K562 (cell line): ENCODE measurements around the gene SELPLG. TPM values are rescaled to one million over a fixed set of nuclear protein-coding genes. Genes with fewer than 3 reads are reported as not detected.
A peak's percentile ranks its signal among the peaks of the same experiment; 100 is the strongest.

ENCODE experiments used
- CBX3 ChIP-seq, 2 experiments: IDR thresholded peaks; 1 replicate in 1 of 2; 2 replicates in 1 of 2; pipeline ENCODE4 v1.6.1; 2012; ENCODE audit warnings: inconsistent platforms in 2 of 2, low read length in 2 of 2, borderline replicate concordance in 1 of 2, control low read depth in 1 of 2
- CEBPG ChIP-seq, 3 experiments: fragments of 200-800 bp in 1 of 3; sonication (Bioruptor generic) in 1 of 3; sonication (generic) in 1 of 3; formaldehyde crosslinking in 1 of 3; IDR thresholded peaks in 2 of 3; conservative IDR thresholded peaks in 1 of 3; 2 replicates each; pipeline versions ENCODE4 v1.6.1 to v1.8.0; 2016 to 2022; ENCODE audit warnings: missing compliant biosample characterization in 2 of 3, missing genetic modification characterization in 2 of 3, mild to moderate bottlenecking in 1 of 3, missing genetic modification reagents in 1 of 3
- DEAF1 ChIP-seq: fragments of 450-650 bp; formaldehyde crosslinking; IDR thresholded peaks from 2 replicates; pipeline ENCODE4 v1.4.0; 2020; ENCODE audit warnings: mild to moderate bottlenecking, moderate library complexity
- IRF1 ChIP-seq: sonication (generic); formaldehyde crosslinking; IDR thresholded peaks from 2 replicates; pipeline ENCODE4 v1.8.0; 2022; ENCODE audit warnings: missing genetic modification reagents, mild to moderate bottlenecking, borderline replicate concordance
- LEF1 ChIP-seq: fragments of 450-650 bp; IDR thresholded peaks from 2 replicates; pipeline ENCODE4 v1.6.1; 2016; ENCODE audit warnings: mild to moderate bottlenecking
- MEIS2 ChIP-seq: fragments of 450-650 bp; IDR thresholded peaks from 2 replicates; pipeline ENCODE4 v1.6.1; 2014; ENCODE audit warnings: mild to moderate bottlenecking; ENCODE audit not compliant: partially characterized antibody
- MITF ChIP-seq: IDR thresholded peaks from 2 replicates; pipeline ENCODE4 v1.6.1; 2014; ENCODE audit warnings: antibody characterized with exemption
- NFIC ChIP-seq: fragments of 450-650 bp; IDR thresholded peaks from 2 replicates; pipeline ENCODE4 v1.6.1; 2017; ENCODE audit warnings: mild to moderate bottlenecking, inconsistent platforms
- NR2C1 ChIP-seq, 2 experiments: fragments of 450-650 bp; IDR thresholded peaks; 2 replicates each; pipeline ENCODE4 v1.6.1; 2017; ENCODE audit warnings: mild to moderate bottlenecking in 2 of 2, antibody characterized with exemption in 1 of 2, inconsistent platforms in 1 of 2, missing compliant biosample characterization in 1 of 2, missing genetic modification characterization in 1 of 2
- NR2C2 ChIP-seq, 2 experiments: fragments of 200-800 bp in 1 of 2; sonication (Bioruptor generic) in 1 of 2; sonication (generic) in 1 of 2; formaldehyde crosslinking in 1 of 2; IDR thresholded peaks; 2 replicates each; pipeline versions ENCODE4 v1.6.1 to v1.8.0; 2016 to 2022; ENCODE audit warnings: mild to moderate bottlenecking in 1 of 2, missing compliant biosample characterization in 1 of 2, missing genetic modification characterization in 1 of 2, missing genetic modification reagents in 1 of 2
- PBX2 ChIP-seq, 2 experiments: IDR thresholded peaks in 1 of 2; conservative IDR thresholded peaks in 1 of 2; 2 replicates each; pipeline ENCODE4 v1.6.1; 2016; ENCODE audit warnings: low read depth in 2 of 2, mild to moderate bottlenecking in 1 of 2, missing compliant biosample characterization in 1 of 2, missing genetic modification characterization in 1 of 2, moderate library complexity in 1 of 2
- RFX7 ChIP-seq: fragments of 250-450 bp; sonication (Bioruptor Pico); IDR thresholded peaks from 2 replicates; pipeline ENCODE4 v1.5.1; 2021; ENCODE audit warnings: mild to moderate bottlenecking
- SMARCA4 ChIP-seq: fragments of 450-650 bp; IDR thresholded peaks from 2 replicates; pipeline ENCODE4 v1.6.1; 2016
- SMC3 ChIP-seq: conservative IDR thresholded peaks from 2 replicates; pipeline ENCODE4 v1.6.1; 2011; ENCODE audit warnings: low read depth, low read length, improper control_type of control experiment; ENCODE audit not compliant: insufficient read depth
- WHSC1 ChIP-seq: IDR thresholded peaks from one replicate; pipeline ENCODE4 v1.6.1; 2012; ENCODE audit warnings: low read length, control low read depth, inconsistent platforms
- XRCC5 ChIP-seq: fragments of 200-400 bp; formaldehyde crosslinking; IDR thresholded peaks from 2 replicates; pipeline ENCODE4 v1.6.1; 2017; ENCODE audit warnings: low read depth, mild to moderate bottlenecking, low read length
- ZFP36 ChIP-seq: fragments of 150-350 bp; IDR thresholded peaks from 2 replicates; pipeline ENCODE4 v1.6.1; 2018; ENCODE audit warnings: low read length, low read depth; ENCODE audit not compliant: partially characterized antibody
- ZNF316 ChIP-seq: fragments of 450-650 bp; IDR thresholded peaks from 2 replicates; pipeline ENCODE4 v1.6.1; 2016
- polyA plus RNA-seq, 8 experiments: library from polyadenylated mRNA; depleted of rRNA in 4 of 8; stranded (reverse) in 5 of 8; unstranded in 3 of 8; fragments of >200 nt; fragmentation: Nextera tagmentation in 2 of 8; fragmentation: Illumina TruSeq in 1 of 8; extraction: Ambion mirVana in 2 of 8; extraction: Trizol in 1 of 8; gene quantifications; 2 replicates each; pipeline versions ENCODE4 v1.2.1 to v1.2.3, GENCODE V29; 2011 to 2014; ENCODE audit warnings: inconsistent platforms in 1 of 8, missing spikeins in 1 of 8
- total RNA-seq, 7 experiments: library from RNA; depleted of rRNA in 6 of 7; stranded (reverse); fragments of >200 nt in 6 of 7; fragmentation: Illumina TruSeq in 2 of 7; extraction: Trizol in 2 of 7; gene quantifications; 2 replicates each; pipeline versions ENCODE4 v1.2.1 to v1.2.3, GENCODE V29; 2011 to 2021; ENCODE audit warnings: low replicate concordance in 1 of 7

Gene SELPLG
- total and polyA plus RNA-seq, 9 of the 15 experiments (the other 6 are each of a cell fraction or from before 2014, with no cell fraction given): 0.22 to 10.2 (median 1.7) TPM

- TF ChIP-seq MITF (no peak), XRCC5 (no peak; the same call in 1 of the 2 replicates), SMC3 (peak; percentile 99), WHSC1 (no peak), MEIS2 (peak; percentile 18), CBX3 (IDR thresholded peaks at IDR 0.05; ENCODE audit: borderline replicate concordance in 1 of 2, low read length in 2 of 2) (0 out of 3 replicates have a peak, but pooled peaks of 1 of the 2 experiments have one; percentile 30), LEF1 (0 out of 2 replicates have a peak, but pooled peaks have one; percentile 11), NFIC (peak; percentile 30; the same call in 1 of the 2 replicates), NR2C1 (IDR thresholded peaks at IDR 0.05) (no peak; the same call in none of the 2 replicates), NR2C1 (tag; IDR thresholded peaks at IDR 0.05) (peak; percentile 72), CEBPG (CRISPR knock-in tag; IDR thresholded peaks at IDR 0.05) (peak; percentile 50; the same call in 1 of the 2 replicates), CEBPG (tag; conservative IDR thresholded peaks at IDR 0.05 in 1 of 2, IDR thresholded peaks at IDR 0.05 in 1 of 2) (peak; percentile 76 to 81; a peak in 3 of 4 replicates), SMARCA4 (peak; percentile 37; the same call in 1 of the 2 replicates), NR2C2 (CRISPR knock-in tag; IDR thresholded peaks at IDR 0.05) (0 out of 2 replicates have a peak, but pooled peaks have one; percentile 58), NR2C2 (tag; IDR thresholded peaks at IDR 0.05) (peak; percentile 88), ZNF316 (peak; percentile 72), PBX2 (CRISPR knock-in tag; IDR thresholded peaks at IDR 0.05; ENCODE audit: low read depth) (no peak), PBX2 (tag; conservative IDR thresholded peaks at IDR 0.05; ENCODE audit: low read depth) (0 out of 2 replicates have a peak, but pooled peaks have one; percentile 7), RFX7 (CRISPR knock-in tag) (no peak), DEAF1 (CRISPR knock-in tag) (peak; percentile 96), ZFP36 (peak; percentile 51), IRF1 (CRISPR knock-in tag) (no peak)
Observed at GRCh38 chr12:108664338-108665258, 30.9 kb upstream of the SELPLG start (continued).
